HL-60/S4 (cell line): ENCODE data around the gene CNTNAP2.

Experiments used
- in situ Hi-C: fragments of 300-500 bp; cut with MboI; formaldehyde crosslinking; loops from 2 replicates; pipeline ENCODE4 v1.14.3; 2022; ENCODE audit warnings: low sequenced_read_pairs

Gene CNTNAP2

DNA sequence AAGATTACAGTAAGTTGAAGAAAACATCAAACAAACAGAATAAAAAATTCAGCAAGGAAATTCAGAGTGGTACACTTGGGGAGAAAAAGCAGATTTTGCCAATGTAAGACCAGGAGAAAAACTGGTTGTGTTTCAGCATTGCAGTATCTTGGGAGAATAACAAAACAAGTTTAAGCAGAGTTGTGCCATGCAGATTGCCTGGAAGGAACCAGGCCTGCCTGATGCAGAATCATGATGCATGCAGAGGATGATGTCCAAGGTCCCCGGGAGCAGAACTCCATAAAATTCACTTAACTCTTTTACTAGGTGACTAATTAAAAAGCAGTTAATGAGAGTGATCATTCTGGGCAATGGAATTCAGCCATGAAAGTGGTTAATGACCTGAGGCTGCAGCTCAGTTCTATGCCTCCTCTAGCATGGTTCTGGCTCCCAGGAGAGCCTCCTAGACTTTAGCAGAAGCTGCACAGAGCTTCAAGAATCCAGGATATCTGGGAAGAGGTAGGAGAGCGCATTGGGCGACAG, 2094.3 kb downstream of the CNTNAP2 start:
- in situ Hi-C loops = no loop called here

GRCh38 chr7:148211740-148212151, 2095.1 kb downstream of the CNTNAP2 start:
- in situ Hi-C loops = no loop called here

GRCh38 chr7:148212731-148213130, 2096.1 kb downstream of the CNTNAP2 start:
- in situ Hi-C loops = no loop called here

GRCh38 chr7:148214101-148214500, 2097.5 kb downstream of the CNTNAP2 start:
- in situ Hi-C loops = no loop called here

GRCh38 chr7:148218603-148219002, 2102.0 kb downstream of the CNTNAP2 start:
- in situ Hi-C loops = no loop called here

DNA sequence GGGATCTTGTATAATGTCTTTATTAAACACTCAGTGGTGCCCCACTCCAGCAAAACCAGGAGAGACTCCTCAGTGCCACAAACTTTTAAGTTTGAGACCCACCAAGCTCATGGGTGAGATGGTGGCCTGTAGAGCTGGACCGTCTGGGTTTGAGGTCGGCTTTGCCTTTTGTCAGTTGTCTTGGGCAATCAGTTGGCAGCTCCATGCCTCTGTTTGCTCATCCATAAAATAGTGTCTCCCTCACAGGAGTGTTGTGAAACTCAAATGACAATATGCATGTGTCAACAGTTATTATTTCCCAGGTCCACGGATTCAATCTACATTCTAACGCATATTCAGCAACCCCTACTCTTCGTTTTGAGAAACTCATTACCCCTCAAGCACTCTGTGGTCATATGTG, 2106.1 kb downstream of the CNTNAP2 start:
- in situ Hi-C loops = no loop called here

DNA sequence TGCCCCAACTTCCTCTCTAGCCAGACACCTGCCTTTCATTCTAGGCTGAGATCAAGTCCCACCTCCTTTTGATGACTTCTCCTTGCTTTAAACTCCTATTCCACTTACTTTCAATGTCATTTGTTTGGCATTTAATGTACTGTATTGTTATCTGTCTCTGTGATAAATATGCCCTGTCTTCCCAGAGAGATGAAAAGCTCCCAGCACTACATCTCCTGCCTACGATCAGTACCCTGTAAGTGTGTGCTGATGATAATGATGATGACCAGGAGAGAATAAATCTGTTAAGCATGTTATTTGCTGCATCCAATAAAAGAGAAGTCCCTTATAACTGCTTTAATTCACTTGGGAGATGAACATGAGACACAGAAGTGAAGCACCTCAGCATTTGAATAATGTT, 2106.6 kb downstream of the CNTNAP2 start:
- in situ Hi-C loops = no loop called here

- in situ Hi-C loops = no loop called here
Observed at GRCh38 chr7:148223738-148224137, 2107.1 kb downstream of the CNTNAP2 start.

GRCh38 chr7:148230296-148230695, 2113.7 kb downstream of the CNTNAP2 start:
- in situ Hi-C loops = no loop called here

GRCh38 chr7:148230883-148231282, 2114.3 kb downstream of the CNTNAP2 start:
- in situ Hi-C loops = no loop called here

- in situ Hi-C loops = no loop called here
Observed at GRCh38 chr7:148232784-148233183, 2116.2 kb downstream of the CNTNAP2 start.

- in situ Hi-C loops = no loop called here
Observed at GRCh38 chr7:148234715-148235114, 2118.1 kb downstream of the CNTNAP2 start.

DNA sequence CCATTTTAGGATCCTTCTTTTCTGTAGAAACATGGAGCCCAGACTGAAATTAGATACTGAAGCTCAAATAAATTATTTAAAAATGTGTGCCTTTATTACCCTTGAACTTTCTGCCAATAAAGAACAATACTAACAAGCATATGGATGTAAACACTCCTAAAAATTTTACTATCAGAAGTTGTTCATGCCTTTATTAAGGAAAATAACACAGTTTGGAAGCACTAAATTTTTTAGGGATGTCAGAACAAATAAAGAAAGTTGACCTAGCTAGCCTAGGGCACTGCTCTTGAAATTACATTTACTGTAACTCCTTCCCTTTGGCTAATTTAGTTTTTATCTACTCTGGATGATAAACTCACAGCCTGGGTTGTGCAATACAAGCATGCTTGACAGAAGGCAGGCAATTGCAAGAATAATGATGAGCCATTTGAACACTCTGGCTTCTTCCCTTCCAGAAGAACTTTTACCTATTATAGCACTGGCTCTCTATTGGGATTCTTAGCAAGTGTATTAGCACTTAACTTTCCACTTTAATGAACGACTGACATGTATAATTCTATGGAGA, 2122.2 kb downstream of the CNTNAP2 start:
- in situ Hi-C loops = no loop called here

GRCh38 chr7:148241700-148242293, 2125.2 kb downstream of the CNTNAP2 start:
- in situ Hi-C loops = no loop called here

GRCh38 chr7:148242294-148242821, 2125.8 kb downstream of the CNTNAP2 start:
- in situ Hi-C loops = no loop called here

DNA sequence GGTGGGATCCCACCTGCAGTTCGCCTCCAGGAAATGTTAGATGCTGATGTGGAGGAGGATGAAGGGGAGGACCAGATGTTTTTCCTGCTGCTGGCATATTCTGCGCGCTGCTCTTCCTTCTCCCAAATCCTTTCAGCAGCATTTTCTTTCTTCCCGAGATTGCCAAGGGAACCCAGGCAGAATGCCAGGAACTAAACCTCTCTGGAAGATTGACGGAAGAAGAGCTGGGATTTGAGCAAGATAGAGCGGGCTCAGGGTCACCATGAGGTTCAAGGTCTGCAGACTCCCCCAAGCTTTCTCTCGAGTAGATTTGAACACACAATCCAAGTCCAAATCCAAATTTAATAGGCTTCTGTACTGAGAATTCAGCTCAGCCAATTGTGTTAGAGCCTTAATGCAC, 2128.8 kb downstream of the CNTNAP2 start:
- in situ Hi-C loops = no loop called here

DNA sequence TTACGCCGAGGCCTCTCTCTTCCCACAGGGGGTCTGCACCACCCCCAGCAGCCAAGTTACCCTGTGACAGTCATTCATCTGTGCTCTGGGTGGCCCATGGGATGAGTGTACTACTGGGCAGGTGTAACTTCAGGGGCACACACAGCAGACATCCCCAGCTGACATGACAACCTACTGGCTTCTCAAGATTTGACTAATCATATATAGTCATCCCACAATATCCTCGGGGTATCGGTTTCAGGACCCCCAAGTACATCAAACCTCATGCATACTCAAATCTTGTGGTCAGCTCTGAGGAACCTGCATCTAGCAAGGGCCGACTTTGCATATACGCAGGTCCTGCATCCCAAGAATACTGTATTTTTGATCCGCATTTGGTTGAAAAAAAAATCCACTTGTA, 2137.0 kb downstream of the CNTNAP2 start:
- in situ Hi-C loops = loop anchor here (25.0 kb wide), 1 partner anchor 709 kb away; no protein-coding TSS in a partner anchor

DNA sequence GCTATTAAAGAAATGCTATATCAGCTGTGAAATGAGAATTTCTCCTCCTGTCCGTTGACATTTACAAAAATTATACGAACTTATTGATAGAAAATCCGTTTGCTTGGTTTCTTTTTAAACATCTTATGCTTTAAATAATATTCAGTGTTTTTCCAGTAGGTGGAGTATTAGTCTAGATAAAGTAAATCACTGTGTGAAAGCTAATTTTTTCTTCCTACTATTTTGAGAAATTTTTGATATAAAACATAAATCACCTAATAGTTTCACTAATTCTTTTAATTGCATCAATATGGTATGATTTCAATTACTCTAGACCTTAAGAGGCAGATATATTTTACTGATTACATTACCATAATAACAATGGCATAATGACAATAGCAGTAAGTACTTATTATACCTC, 2138.7 kb downstream of the CNTNAP2 start:
- in situ Hi-C loops = loop anchor here (25.0 kb wide), 1 partner anchor 707 kb away; no protein-coding TSS in a partner anchor

DNA sequence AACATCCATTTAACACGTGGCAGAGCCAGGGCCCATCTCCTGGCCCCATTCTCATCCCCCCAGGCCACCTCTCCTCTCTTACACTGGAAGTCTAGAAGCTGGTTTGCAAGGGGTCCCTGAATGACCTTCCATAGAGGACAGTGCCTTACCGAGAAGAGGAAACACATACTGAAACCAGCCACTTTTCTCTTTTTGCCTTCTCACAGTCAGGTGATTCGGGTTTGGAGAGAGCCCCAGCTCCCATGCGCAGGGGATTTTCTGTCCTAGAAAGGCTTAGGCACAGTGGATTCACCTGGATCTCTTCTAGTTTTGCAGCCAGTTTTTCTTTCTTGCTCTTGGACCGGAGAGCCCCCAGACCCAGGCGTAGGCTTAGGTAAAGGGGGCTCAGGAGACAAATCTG, 2139.8 kb downstream of the CNTNAP2 start:
- in situ Hi-C loops = loop anchor here (25.0 kb wide), 1 partner anchor 706 kb away; no protein-coding TSS in a partner anchor

DNA sequence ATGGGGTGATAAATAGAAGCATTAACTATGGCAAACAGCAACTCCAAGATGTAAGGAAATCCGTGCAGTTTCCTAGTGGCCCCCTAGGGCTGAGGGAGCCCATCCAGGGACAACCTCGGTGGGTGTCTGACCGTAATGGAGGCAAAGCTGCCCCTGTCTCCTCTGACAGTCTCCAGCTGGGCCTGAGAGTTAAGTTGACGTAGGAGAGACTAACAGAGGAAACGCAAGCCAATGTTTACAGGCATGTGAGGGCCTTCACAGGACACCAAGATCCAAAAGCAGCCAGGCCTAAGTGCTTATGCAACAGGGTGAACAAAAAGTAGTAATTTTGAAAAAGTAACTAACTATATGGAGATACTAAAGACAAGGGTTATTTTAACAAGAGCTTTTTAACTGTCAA, 2144.0 kb downstream of the CNTNAP2 start:
- in situ Hi-C loops = loop anchor here (25.0 kb wide), 1 partner anchor 702 kb away; no protein-coding TSS in a partner anchor

DNA sequence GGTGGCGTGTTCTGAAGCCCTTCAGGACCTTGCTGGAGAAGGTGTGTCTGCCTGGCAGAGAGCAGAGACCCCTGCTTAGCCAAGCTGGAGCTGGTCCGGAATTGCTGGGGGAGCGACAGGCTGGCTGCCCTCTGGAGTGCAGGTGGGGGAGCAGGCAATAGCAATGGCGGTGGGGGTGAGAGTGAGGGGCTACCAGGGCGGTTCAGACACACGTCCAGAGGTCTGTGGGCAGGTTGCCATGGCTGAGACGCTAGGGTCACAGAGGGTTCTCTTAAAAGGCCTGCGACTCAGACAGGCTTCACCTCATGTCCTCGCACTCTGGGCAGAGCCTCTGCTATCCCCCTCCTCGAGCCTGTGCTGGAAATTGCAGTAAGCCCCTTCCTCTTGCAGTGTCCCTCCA, 2144.9 kb downstream of the CNTNAP2 start:
- in situ Hi-C loops = loop anchor here (25.0 kb wide), 1 partner anchor 701 kb away; no protein-coding TSS in a partner anchor
